ENCODE results near the gene CETN2.

The CETN2 gene

DNA sequence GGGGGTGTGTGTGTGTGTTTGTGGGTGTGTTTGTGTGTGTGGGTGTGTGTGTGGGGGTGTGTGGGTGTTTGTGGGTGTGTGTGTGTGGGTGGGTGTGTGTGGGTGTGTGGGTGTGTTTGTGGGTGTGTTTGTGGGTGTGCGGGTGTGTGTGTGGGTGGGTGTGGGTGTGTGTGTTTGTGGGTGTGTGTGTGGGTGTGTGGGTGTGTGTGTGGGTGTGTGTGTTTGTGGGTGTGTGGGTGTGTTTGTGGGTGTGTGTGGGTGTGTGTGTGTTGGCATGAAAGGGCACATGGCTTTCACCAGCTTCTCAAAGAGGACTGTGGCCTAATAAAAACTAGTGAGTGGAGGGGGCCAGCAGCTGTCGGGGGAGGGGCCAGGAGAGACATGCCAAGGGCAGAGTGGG lies 42.0 kb upstream of the CETN2 start:
- no peak overlapping the region for H3K4me2 ChIP-seq (ENCODE audit: low read length)
- H2AFZ ChIP-seq = no peak overlapping the region
- TF ChIP-seq, protein P1, sequence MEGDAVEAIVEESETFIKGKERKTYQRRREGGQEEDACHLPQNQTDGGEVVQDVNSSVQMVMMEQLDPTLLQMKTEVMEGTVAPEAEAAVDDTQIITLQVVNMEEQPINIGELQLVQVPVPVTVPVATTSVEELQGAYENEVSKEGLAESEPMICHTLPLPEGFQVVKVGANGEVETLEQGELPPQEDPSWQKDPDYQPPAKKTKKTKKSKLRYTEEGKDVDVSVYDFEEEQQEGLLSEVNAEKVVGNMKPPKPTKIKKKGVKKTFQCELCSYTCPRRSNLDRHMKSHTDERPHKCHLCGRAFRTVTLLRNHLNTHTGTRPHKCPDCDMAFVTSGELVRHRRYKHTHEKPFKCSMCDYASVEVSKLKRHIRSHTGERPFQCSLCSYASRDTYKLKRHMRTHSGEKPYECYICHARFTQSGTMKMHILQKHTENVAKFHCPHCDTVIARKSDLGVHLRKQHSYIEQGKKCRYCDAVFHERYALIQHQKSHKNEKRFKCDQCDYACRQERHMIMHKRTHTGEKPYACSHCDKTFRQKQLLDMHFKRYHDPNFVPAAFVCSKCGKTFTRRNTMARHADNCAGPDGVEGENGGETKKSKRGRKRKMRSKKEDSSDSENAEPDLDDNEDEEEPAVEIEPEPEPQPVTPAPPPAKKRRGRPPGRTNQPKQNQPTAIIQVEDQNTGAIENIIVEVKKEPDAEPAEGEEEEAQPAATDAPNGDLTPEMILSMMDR (IDR thresholded peaks at IDR 0.05) = no peak
- no peaks in the 10 kb centered on the region for H3K4me1 ChIP-seq
- no peak overlapping the region for H3K9ac ChIP-seq
- H3K9me3 ChIP-seq (ENCODE audit: control insufficient read depth, low read length) = no peaks in the 10 kb centered on the region
- H3K4me3 ChIP-seq (ENCODE audit: low read depth, low read length) = no peak overlapping the region
- H3K79me2 ChIP-seq = no peaks in the 10 kb centered on the region
- no peak overlapping the region for H3K27ac ChIP-seq
- H3K27me3 ChIP-seq (ENCODE audit: control insufficient read depth, insufficient read depth, low read length) = no peaks in the 10 kb centered on the region
- no peaks in the 10 kb centered on the region for H3K36me3 ChIP-seq (ENCODE audit: control insufficient read depth, insufficient read depth, low read length)

DNA sequence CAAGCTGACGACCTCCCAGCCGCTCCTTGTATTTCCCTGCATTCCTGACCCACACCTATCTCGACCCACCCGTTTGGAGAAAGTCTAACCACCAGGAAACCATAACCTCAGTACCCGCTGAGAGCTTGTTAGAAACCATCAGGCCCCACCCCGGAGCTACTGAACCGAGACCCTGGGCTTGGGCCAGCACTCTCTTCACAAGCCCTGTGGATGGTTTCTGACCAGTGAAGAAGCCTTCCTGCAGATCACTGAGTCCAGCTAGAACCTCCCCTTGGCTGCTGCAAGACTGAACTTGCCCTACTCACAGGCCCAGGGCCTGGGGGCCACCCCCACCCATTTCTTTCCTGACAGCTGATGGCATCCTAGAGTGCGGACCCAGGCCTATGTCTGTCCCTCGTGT lies 40.7 kb upstream of the CETN2 start:
- Histone ChIP-seq H3K9me3 (ENCODE audit: control insufficient read depth, low read length) (no peaks in the 10 kb centered on the region), H2AFZ (no peak overlapping the region)
- TF ChIP-seq, protein P1 (IDR thresholded peaks at IDR 0.05) = no peak

DNA sequence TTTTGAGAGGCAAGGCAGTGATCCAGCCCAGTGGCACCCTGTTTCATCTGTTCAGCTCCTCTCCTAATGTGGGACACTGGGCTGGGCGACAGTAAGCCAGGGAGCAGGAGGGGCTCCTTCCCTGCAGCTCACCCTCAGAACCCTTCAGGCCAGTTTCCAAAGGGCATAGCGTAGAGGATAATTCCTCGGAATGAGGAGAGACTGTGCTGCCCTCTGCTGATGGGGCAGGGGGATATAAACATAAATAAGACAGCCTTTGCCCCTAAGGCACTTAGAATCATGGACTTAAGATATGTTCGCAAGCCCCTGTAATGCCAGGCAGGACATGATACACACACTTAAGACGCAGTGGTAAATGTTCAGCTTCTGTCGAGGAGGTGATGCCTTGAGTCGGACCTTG lies 39.4 kb upstream of the CETN2 start:
- Histone ChIP-seq H2AFZ (no peak overlapping the region), H3K9me3 (ENCODE audit: control insufficient read depth, low read length) (no peaks in the 10 kb centered on the region), H3K36me3 (ENCODE audit: control insufficient read depth, insufficient read depth, low read length) (no peaks in the 10 kb centered on the region), H3K27ac (no peak overlapping the region), H3K4me3 (ENCODE audit: low read depth, low read length) (no peak overlapping the region), H3K4me1 (no peaks in the 10 kb centered on the region), H3K4me2 (ENCODE audit: low read length) (no peak overlapping the region), H3K27me3 (ENCODE audit: control insufficient read depth, insufficient read depth, low read length) (no peaks in the 10 kb centered on the region), H3K9ac (no peak overlapping the region), H3K79me2 (no peaks in the 10 kb centered on the region)
- TF ChIP-seq, protein P1 (IDR thresholded peaks at IDR 0.05) = no peak

More for the DNA sequence above, 40.7 kb upstream of the CETN2 start:
- no peak overlapping the region for H3K4me3 ChIP-seq (ENCODE audit: low read depth, low read length)
- no peaks in the 10 kb centered on the region for H3K4me1 ChIP-seq
- H3K79me2 ChIP-seq = no peaks in the 10 kb centered on the region
- no peaks in the 10 kb centered on the region for H3K27me3 ChIP-seq (ENCODE audit: control insufficient read depth, insufficient read depth, low read length)
- no peaks in the 10 kb centered on the region for H3K36me3 ChIP-seq (ENCODE audit: control insufficient read depth, insufficient read depth, low read length)
- no peak overlapping the region for H3K27ac ChIP-seq
- H3K9ac ChIP-seq = no peak overlapping the region
- H3K4me2 ChIP-seq (ENCODE audit: low read length) = no peak overlapping the region

DNA sequence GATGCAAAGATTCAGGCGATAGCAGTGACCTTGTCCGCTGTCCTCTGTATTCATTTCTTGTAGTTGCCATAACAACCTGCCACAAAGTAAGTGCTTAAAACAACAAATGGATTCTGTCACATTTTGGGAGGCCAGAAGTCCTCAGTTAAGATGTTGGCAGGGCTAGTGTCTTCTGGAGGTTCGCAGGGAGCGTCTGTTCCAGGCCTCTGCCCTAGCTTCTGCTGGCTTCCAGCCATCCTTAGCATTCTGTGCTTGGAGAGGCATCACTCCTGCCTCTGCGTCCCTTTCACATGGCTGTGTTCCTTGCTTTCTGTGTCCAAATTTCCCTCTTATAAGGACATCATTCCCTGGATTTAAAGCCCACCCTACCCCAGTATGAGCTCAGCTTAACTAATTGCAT lies 35.8 kb upstream of the CETN2 start:
- no peak overlapping the region for H3K9ac ChIP-seq
- H3K27me3 ChIP-seq (ENCODE audit: control insufficient read depth, insufficient read depth, low read length) = no peaks in the 10 kb centered on the region
- no peaks in the 10 kb centered on the region for H3K36me3 ChIP-seq (ENCODE audit: control insufficient read depth, insufficient read depth, low read length)
- no peak overlapping the region for H3K4me3 ChIP-seq (ENCODE audit: low read depth, low read length)
- no peak overlapping the region for H2AFZ ChIP-seq
- no peak overlapping the region for H3K4me2 ChIP-seq (ENCODE audit: low read length)
- H3K4me1 ChIP-seq = no peaks in the 10 kb centered on the region
- TF ChIP-seq, protein P1 (IDR thresholded peaks at IDR 0.05) = no peak
- no peak overlapping the region for H3K27ac ChIP-seq
- H3K9me3 ChIP-seq (ENCODE audit: control insufficient read depth, low read length) = no peaks in the 10 kb centered on the region
- H3K79me2 ChIP-seq = no peaks in the 10 kb centered on the region

DNA sequence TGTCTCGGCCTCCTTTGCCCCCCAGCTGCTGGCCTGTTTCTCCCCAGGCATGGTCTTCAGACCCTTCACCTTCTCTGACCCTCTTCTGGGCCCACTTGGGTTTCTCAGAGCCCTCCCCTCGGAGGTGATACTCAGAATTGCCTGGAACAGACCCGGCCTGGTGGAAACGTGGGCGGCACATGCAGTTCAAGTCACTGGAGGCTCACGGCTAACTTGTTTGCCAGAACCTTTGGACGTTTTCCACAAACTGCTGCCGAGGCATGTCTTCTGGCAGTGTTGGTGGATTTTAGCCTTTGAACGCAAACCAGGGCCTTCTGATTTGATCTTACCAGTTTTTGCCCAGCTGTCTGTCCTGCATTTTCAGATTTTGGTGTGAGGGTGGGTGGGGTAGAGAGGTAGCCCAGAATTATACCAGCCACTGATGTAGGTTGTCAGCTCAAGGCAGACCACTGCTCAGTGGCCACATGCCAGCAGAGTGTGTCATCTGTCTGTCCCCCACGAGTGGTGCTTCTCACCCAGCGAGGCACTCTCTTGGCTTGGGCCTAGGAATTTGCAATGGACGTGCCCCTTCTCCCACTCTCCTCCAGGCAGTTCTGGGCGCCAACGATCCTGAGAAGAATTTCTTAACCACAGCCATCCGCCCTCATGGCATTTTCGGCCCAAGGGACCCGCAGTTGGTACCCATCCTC lies 34.8 kb upstream of the CETN2 start:
- H3K27me3 ChIP-seq (ENCODE audit: control insufficient read depth, insufficient read depth, low read length) = no peaks in the 10 kb centered on the region
- H2AFZ ChIP-seq = no peak overlapping the region
- H3K79me2 ChIP-seq = no peaks in the 10 kb centered on the region
- TF ChIP-seq, protein P1 (IDR thresholded peaks at IDR 0.05) = no peak
- H3K4me3 ChIP-seq (ENCODE audit: low read depth, low read length) = no peak overlapping the region
- H3K36me3 ChIP-seq (ENCODE audit: control insufficient read depth, insufficient read depth, low read length) = no peaks in the 10 kb centered on the region
- H3K9ac ChIP-seq = no peak overlapping the region
- no peaks in the 10 kb centered on the region for H3K4me1 ChIP-seq
- no peak overlapping the region for H3K4me2 ChIP-seq (ENCODE audit: low read length)
- no peaks in the 10 kb centered on the region for H3K9me3 ChIP-seq (ENCODE audit: control insufficient read depth, low read length)
- H3K27ac ChIP-seq = no peak overlapping the region

All from parathyroid adenoma (tissue), 2 donors.